Measurements from ENCODE around the gene MB21D2.

Gene MB21D2

GRCh38 chr3:192881159-192881786 lies 36.4 kb downstream of the MB21D2 start:
- Histone ChIP-seq H3F3A (ENCODE audit: insufficient read depth, low read length) (no peaks in the 10 kb centered on the region), H3K36me3 (replicated peaks; ENCODE audit: insufficient read depth, low read length) (no peaks in the 10 kb centered on the region), H2AFZ (ENCODE audit: low read length) (no peak overlapping the region), H3K27me3 (replicated peaks; ENCODE audit: insufficient read depth, low read length) (no peaks in the 10 kb centered on the region), H3K9ac (ENCODE audit: low read length) (no peak overlapping the region), H3K4me1 (ENCODE audit: low read length) (no peaks in the 10 kb centered on the region), H4K20me1 (ENCODE audit: insufficient read depth, low read length) (no peaks in the 10 kb centered on the region), H3K4me2 (ENCODE audit: low read depth, low read length) (no peak overlapping the region), H3K27ac (ENCODE audit: low read length) (no peak overlapping the region), H3K9me3 (replicated peaks; ENCODE audit: insufficient read depth, low read length) (no peaks in the 10 kb centered on the region), H3K79me2 (ENCODE audit: low read length) (no peaks in the 10 kb centered on the region), H3K9me2 (replicated peaks; ENCODE audit: insufficient read depth, low read length) (no peaks in the 10 kb centered on the region), H3K4me3 (ENCODE audit: low read length) (no peak overlapping the region)
- DNase-seq = no peak
- TF ChIP-seq EZH2phosphoT487 (IDR thresholded peaks at IDR 0.05; ENCODE audit: low read length) = no peak
- no peak for TF ChIP-seq CTCF (IDR thresholded peaks at IDR 0.05; ENCODE audit: low read length)
- TF ChIP-seq EZH2 (optimal IDR thresholded peaks at IDR 0.05; ENCODE audit: low read depth, low read length) = no peak

- no peaks in the 10 kb centered on the region for H3K79me2 ChIP-seq (ENCODE audit: low read length)
- TF ChIP-seq EZH2phosphoT487 (IDR thresholded peaks at IDR 0.05; ENCODE audit: low read length) (no peak), EZH2 (optimal IDR thresholded peaks at IDR 0.05; ENCODE audit: low read depth, low read length) (no peak), CTCF (IDR thresholded peaks at IDR 0.05; ENCODE audit: low read length) (no peak)
- DNase-seq = no peak
- H3K9me2 ChIP-seq (replicated peaks; ENCODE audit: insufficient read depth, low read length) = no peaks in the 10 kb centered on the region
- H3K27ac ChIP-seq (ENCODE audit: low read length) = no peak overlapping the region
- no peaks in the 10 kb centered on the region for H3K4me1 ChIP-seq (ENCODE audit: low read length)
- no peaks in the 10 kb centered on the region for H3K36me3 ChIP-seq (replicated peaks; ENCODE audit: insufficient read depth, low read length)
- H4K20me1 ChIP-seq (ENCODE audit: insufficient read depth, low read length) = no peaks in the 10 kb centered on the region
- no peak overlapping the region for H3K4me3 ChIP-seq (ENCODE audit: low read length)
- H2AFZ ChIP-seq (ENCODE audit: low read length) = no peak overlapping the region
- H3K9ac ChIP-seq (ENCODE audit: low read length) = no peak overlapping the region
- H3K9me3 ChIP-seq (replicated peaks; ENCODE audit: insufficient read depth, low read length) = no peaks in the 10 kb centered on the region
- no peaks in the 10 kb centered on the region for H3F3A ChIP-seq (ENCODE audit: insufficient read depth, low read length)
- H3K4me2 ChIP-seq (ENCODE audit: low read depth, low read length) = no peak overlapping the region
- H3K27me3 ChIP-seq (replicated peaks; ENCODE audit: insufficient read depth, low read length) = no peaks in the 10 kb centered on the region
These were observed 37.3 kb downstream of the MB21D2 start for GRCh38 chr3:192880313-192880712.

- H3K4me3 ChIP-seq (ENCODE audit: low read length) = no peak overlapping the region
- no peak for DNase-seq
- H3K4me2 ChIP-seq (ENCODE audit: low read depth, low read length) = no peak overlapping the region
- no peak overlapping the region for H2AFZ ChIP-seq (ENCODE audit: low read length)
- H3K9me3 ChIP-seq (replicated peaks; ENCODE audit: insufficient read depth, low read length) = no peaks in the 10 kb centered on the region
- no peak overlapping the region for H3K27ac ChIP-seq (ENCODE audit: low read length)
- H3K9me2 ChIP-seq (replicated peaks; ENCODE audit: insufficient read depth, low read length) = no peaks in the 10 kb centered on the region
- no peaks in the 10 kb centered on the region for H3K27me3 ChIP-seq (replicated peaks; ENCODE audit: insufficient read depth, low read length)
- TF ChIP-seq EZH2 (optimal IDR thresholded peaks at IDR 0.05; ENCODE audit: low read depth, low read length) (no peak), EZH2phosphoT487 (IDR thresholded peaks at IDR 0.05; ENCODE audit: low read length) (no peak), CTCF (IDR thresholded peaks at IDR 0.05; ENCODE audit: low read length) (no peak)
- H3K79me2 ChIP-seq (ENCODE audit: low read length) = no peaks in the 10 kb centered on the region
- H3F3A ChIP-seq (ENCODE audit: insufficient read depth, low read length) = no peaks in the 10 kb centered on the region
- no peaks in the 10 kb centered on the region for H4K20me1 ChIP-seq (ENCODE audit: insufficient read depth, low read length)
- H3K4me1 ChIP-seq (ENCODE audit: low read length) = no peaks in the 10 kb centered on the region
- no peaks in the 10 kb centered on the region for H3K36me3 ChIP-seq (replicated peaks; ENCODE audit: insufficient read depth, low read length)
- no peak overlapping the region for H3K9ac ChIP-seq (ENCODE audit: low read length)
These were observed 38.2 kb downstream of the MB21D2 start for GRCh38 chr3:192879346-192880031.

All from MM.1S (cell line).